Esophagus (tissue), 2 donors: ENCODE results near the gene OR2T27. TPM values are rescaled to one million over a fixed set of nuclear protein-coding genes. Genes with fewer than 3 reads are reported as not detected.
"Not testable (repeated sequence)": the region's sequence is repeated elsewhere in the genome, so short reads cannot be mapped to it uniquely, and the experiment has no call there.

Experiments
- H3K27ac ChIP-seq, 2 donors: one replicate each; pipeline ENCODE4 v1.5.1; 2013; ENCODE audit warnings: low read depth in 2 of 2, mild to moderate bottlenecking in 2 of 2, inconsistent platforms in 1 of 2, low read length in 1 of 2, moderate library complexity in 1 of 2
- H3K27me3 ChIP-seq, 2 donors: one replicate each; pipeline ENCODE4 v1.6.1; 2013; ENCODE audit warnings: low read length in 2 of 2, control low read depth in 1 of 2, mild to moderate bottlenecking in 1 of 2; ENCODE audit not compliant: insufficient read depth in 2 of 2, control insufficient read depth in 1 of 2
- H3K36me3 ChIP-seq, 2 donors: one replicate each; pipeline ENCODE4 v1.6.1; 2013; ENCODE audit warnings: low read length in 1 of 2; ENCODE audit not compliant: control insufficient read depth in 2 of 2, insufficient read depth in 2 of 2
- H3K4me1 ChIP-seq, 2 donors: one replicate each; pipeline ENCODE4 v1.6.1; 2013; ENCODE audit warnings: low read length in 1 of 2; ENCODE audit not compliant: control insufficient read depth in 2 of 2, insufficient read depth in 2 of 2
- H3K4me3 ChIP-seq, 2 donors: one replicate each; pipeline ENCODE4 v1.5.1; 2013; ENCODE audit warnings: low read length in 2 of 2, mild to moderate bottlenecking in 2 of 2, low read depth in 1 of 2, moderate library complexity in 1 of 2
- H3K9me3 ChIP-seq, 2 donors: one replicate each; pipeline ENCODE4 v1.6.1; 2013; ENCODE audit warnings: mild to moderate bottlenecking in 2 of 2, low read depth in 1 of 2, low read length in 1 of 2, moderate library complexity in 1 of 2; ENCODE audit not compliant: control insufficient read depth in 2 of 2, insufficient read depth in 1 of 2
- WGBS, 2 donors: extraction: QIAGEN DNeasy Blood & Tissue Kit; methylation state at CpG; one replicate each; pipeline ENCODE4 v1.1.7; 2013; 5-methylcytosine and 5-hydroxymethylcytosine counted together
- polyA plus RNA-seq, 2 donors: library from polyadenylated mRNA; stranded (reverse); fragments of 200-250 nt; gene quantifications; one replicate each; pipeline ENCODE4 v1.2.3, GENCODE V29; 2013
- donor health status: healthy with polysubstance abuse.
- donor health status: Bipolar disorder and iron deficiency.

Gene OR2T27
- not detected for polyA plus RNA-seq

- H3K9me3 ChIP-seq, H3K27me3 ChIP-seq, H3K36me3 ChIP-seq, H3K4me3 ChIP-seq, H3K4me1 ChIP-seq, H3K27ac ChIP-seq: not testable (repeated sequence)
- WGBS, 2 donors = no CpG with 5 or more reads among the region's 3 CpGs
Measured at GRCh38 chr1:248655354-248655753, at the start of gene OR2T27. Gene OR2T27, minus strand, starts transcription at chr1:248655528. Its CDS starts 4,644 bp downstream, at chr1:248650884.

- H3K27me3 ChIP-seq = no peaks in the 10 kb centered on the region
- H3K4me1 ChIP-seq = no peaks in the 10 kb centered on the region
- H3K9me3 ChIP-seq = no peaks in the 10 kb centered on the region
- no peaks in the 10 kb centered on the region for H3K36me3 ChIP-seq
- H3K4me3 ChIP-seq = no peak overlapping the region
- WGBS, 2 donors = 45 to 49% methylated on average over 2 of the region's 2 CpGs
- no peak overlapping the region for H3K27ac ChIP-seq
Measured at GRCh38 chr1:248704606-248705005, 49.3 kb upstream of the OR2T27 start.

GRCh38 chr1:248703674-248704073 lies 48.3 kb upstream of the OR2T27 start:
- H3K27me3 ChIP-seq = no peaks in the 10 kb centered on the region
- H3K4me1 ChIP-seq = no peaks in the 10 kb centered on the region
- no peaks in the 10 kb centered on the region for H3K9me3 ChIP-seq
- no peak overlapping the region for H3K4me3 ChIP-seq
- WGBS, 2 donors = 69 to 70% methylated on average over 2 of the region's 2 CpGs
- no peak overlapping the region for H3K27ac ChIP-seq
- no peaks in the 10 kb centered on the region for H3K36me3 ChIP-seq

GRCh38 chr1:248702714-248703113 lies 47.4 kb upstream of the OR2T27 start, which contains the start of gene OR14I1:
Gene OR14I1, minus strand, starts transcription at chr1:248702766.
- Histone ChIP-seq H3K4me3 (no peak within 1 kb of the TSS), H3K27me3 (no peaks in the 10 kb centered on the region), H3K9me3 (no peaks in the 10 kb centered on the region), H3K27ac (no peak within 1 kb of the TSS), H3K4me1 (no peaks in the 10 kb centered on the region), H3K36me3 (no peaks in the 10 kb centered on the region)
- WGBS, 2 donors = 54 to 64% methylated on average over 1 of the region's 1 CpG

- Histone ChIP-seq H3K4me1 (no peaks in the 10 kb centered on the region), H3K36me3 (no peaks in the 10 kb centered on the region), H3K27me3 (no peaks in the 10 kb centered on the region), H3K9me3 (no peaks in the 10 kb centered on the region), H3K4me3 (no peak overlapping the region), H3K27ac (no peak overlapping the region)
- WGBS, 2 donors = 43 to 51% methylated on average over 1 of the region's 1 CpG
Measured at GRCh38 chr1:248699099-248699498, 43.8 kb upstream of the OR2T27 start.

GRCh38 chr1:248697907-248698306 lies 42.6 kb upstream of the OR2T27 start:
- Histone ChIP-seq H3K4me1 (no peaks in the 10 kb centered on the region), H3K27ac (no peak overlapping the region), H3K27me3 (no peaks in the 10 kb centered on the region), H3K9me3 (no peaks in the 10 kb centered on the region), H3K36me3 (no peaks in the 10 kb centered on the region), H3K4me3 (no peak overlapping the region)
- 76 to 78% methylated on average over 6 of the region's 6 CpGs for WGBS, 2 donors

GRCh38 chr1:248696774-248697173 lies 41.4 kb upstream of the OR2T27 start:
- WGBS, 2 donors = 83 to 85% methylated on average over 3 of the region's 3 CpGs

GRCh38 chr1:248696261-248696660 lies 40.9 kb upstream of the OR2T27 start:
- H3K27ac ChIP-seq = no peak overlapping the region
- H3K27me3 ChIP-seq = no peaks in the 10 kb centered on the region
- no peaks in the 10 kb centered on the region for H3K36me3 ChIP-seq
- H3K9me3 ChIP-seq = peaks cover 0 to 4% of the 10 kb centered on the region in 2 donors
- no peaks in the 10 kb centered on the region for H3K4me1 ChIP-seq
- WGBS, 2 donors = 63 to 64% methylated on average over 3 of the region's 3 CpGs
- no peak overlapping the region for H3K4me3 ChIP-seq

More at GRCh38 chr1:248696774-248697173, 41.4 kb upstream of the OR2T27 start:
- Histone ChIP-seq H3K4me1 (no peaks in the 10 kb centered on the region), H3K36me3 (no peaks in the 10 kb centered on the region), H3K27ac (no peak overlapping the region), H3K9me3 (no peaks in the 10 kb centered on the region), H3K4me3 (no peak overlapping the region), H3K27me3 (no peaks in the 10 kb centered on the region)

GRCh38 chr1:248695451-248696132 lies 40.3 kb upstream of the OR2T27 start:
- Histone ChIP-seq H3K27ac (no peak overlapping the region), H3K4me1 (no peaks in the 10 kb centered on the region), H3K27me3 (no peaks in the 10 kb centered on the region), H3K36me3 (no peaks in the 10 kb centered on the region), H3K4me3 (no peak overlapping the region), H3K9me3 (peaks cover 0 to 4% of the 10 kb centered on the region in 2 donors)
- WGBS, 2 donors = 88% methylated on average over 13 of the region's 13 CpGs

- Histone ChIP-seq H3K9me3 (peaks cover 0 to 4% of the 10 kb centered on the region in 2 donors), H3K27me3 (no peaks in the 10 kb centered on the region), H3K36me3 (no peaks in the 10 kb centered on the region), H3K4me3 (no peak overlapping the region), H3K4me1 (no peaks in the 10 kb centered on the region), H3K27ac (no peak overlapping the region)
- 79 to 80% methylated on average over 49 to 51 of the region's 51 CpGs for WGBS, 2 donors
Measured at GRCh38 chr1:248691567-248692155, 36.3 kb upstream of the OR2T27 start.
